Loucy (cell line): Measurements from ENCODE around the gene LRRC61.
"Not testable (repeated sequence)": the region's sequence is repeated elsewhere in the genome, so short reads cannot be mapped to it uniquely, and the experiment has no call there.

Experiments used
- CTCF ChIP-seq: fragments of 200-600 bp; sonication (generic); conservative IDR thresholded peaks from 2 replicates; pipeline ENCODE4 v1.5.1; 2014; ENCODE audit warnings: mild to moderate bottlenecking, antibody characterized with exemption, low read length
- EZH2phosphoT487 ChIP-seq: fragments of 200-600 bp; IDR thresholded peaks from 2 replicates; pipeline ENCODE4 v1.6.1; 2018; ENCODE audit warnings: antibody characterized with exemption, mild to moderate bottlenecking, moderate library complexity, borderline replicate concordance

- TF ChIP-seq CTCF, EZH2phosphoT487: not testable (repeated sequence)
Measured at GRCh38 chr7:150312649-150313366, 10.3 kb upstream of the LRRC61 start.
